Spleen (tissue), 11 donors: ENCODE measurements around the gene PTPRM. TPM values are rescaled to one million over a fixed set of nuclear protein-coding genes. Genes with fewer than 3 reads are reported as not detected.

Experiments
- DNase-seq: peaks from one replicate; pipeline ENCODE4 v3.0.0-alpha.2; 2020
- H3K27ac ChIP-seq, 8 donors: fragments of 200-600 bp; sonication (generic) in 7 of 8; 1 replicate in 4 of 8; 2 replicates in 4 of 8; pipeline versions ENCODE4 v1.5.0 to v1.8.0; 2016 to 2021; ENCODE audit warnings: inconsistent platforms in 4 of 8, mild to moderate bottlenecking in 4 of 8, moderate library complexity in 1 of 8
- H3K27me3 ChIP-seq, 7 donors: fragments of 200-600 bp; sonication (generic) in 6 of 7; replicated peaks in 1 of 7; 1 replicate in 4 of 7; 2 replicates in 3 of 7; pipeline versions ENCODE4 v1.5.0 to v1.8.0; 2016 to 2021; ENCODE audit warnings: inconsistent platforms in 3 of 7, mild to moderate bottlenecking in 1 of 7
- H3K36me3 ChIP-seq, 6 donors: fragments of 200-600 bp; sonication (generic) in 5 of 6; 1 replicate in 4 of 6; 2 replicates in 2 of 6; pipeline versions ENCODE4 v1.5.0 to v1.8.0; 2016 to 2021; ENCODE audit warnings: inconsistent platforms in 2 of 6
- H3K4me1 ChIP-seq, 6 donors: fragments of 200-600 bp; sonication (generic) in 5 of 6; 1 replicate in 3 of 6; 2 replicates in 3 of 6; pipeline versions ENCODE4 v1.5.0 to v1.8.0; 2016 to 2021; ENCODE audit warnings: inconsistent platforms in 3 of 6
- H3K4me3 ChIP-seq, 8 donors: fragments of 200-600 bp; sonication (generic) in 7 of 8; 1 replicate in 4 of 8; 2 replicates in 4 of 8; pipeline versions ENCODE4 v1.5.0 to v1.8.0; 2016 to 2021; ENCODE audit warnings: inconsistent platforms in 4 of 8, mild to moderate bottlenecking in 4 of 8, moderate library complexity in 2 of 8
- H3K9me3 ChIP-seq, 8 donors: fragments of 200-600 bp; sonication (generic) in 7 of 8; 1 replicate in 4 of 8; 2 replicates in 4 of 8; pipeline versions ENCODE4 v1.5.0 to v1.8.0; 2016 to 2021; ENCODE audit warnings: inconsistent platforms in 4 of 8
- CTCF ChIP-seq, 11 experiments: fragments of 200-600 bp in 7 of 11; fragments of 450-650 bp in 4 of 11; sonication (generic) in 4 of 11; IDR thresholded peaks in 8 of 11; conservative IDR thresholded peaks in 3 of 11; 1 replicate in 7 of 11; 2 replicates in 4 of 11; pipeline versions ENCODE4 v1.4.0 to v1.8.0; 2016 to 2021; ENCODE audit warnings: antibody characterized with exemption in 11 of 11, inconsistent platforms in 4 of 11, mild to moderate bottlenecking in 1 of 11
- POLR2A ChIP-seq, 3 donors: fragments of 450-650 bp; IDR thresholded peaks; one replicate each; pipeline ENCODE4 v1.5.1; 2017; ENCODE audit warnings: antibody characterized with exemption in 3 of 3, mild to moderate bottlenecking in 1 of 3
- POLR2AphosphoS5 ChIP-seq, 3 donors: sonication (generic); formaldehyde crosslinking; IDR thresholded peaks; one replicate each; pipeline ENCODE4 v1.5.1; 2017; ENCODE audit warnings: antibody characterized with exemption in 3 of 3
- WGBS, 5 donors: extraction: QIAGEN DNeasy Blood & Tissue Kit in 3 of 5; methylation state at CpG; one replicate each; pipeline versions ENCODE4 v1.1.5 to v1.1.7; 2013 to 2018; 5-methylcytosine and 5-hydroxymethylcytosine counted together
- intact Hi-C: fragments of 100-400 bp; cut with DNase I; formaldehyde crosslinking; loops from one replicate; pipeline ENCODE4 v1.15.0; 2023; ENCODE audit warnings: low total_unique reads
- polyA plus RNA-seq, 3 donors: library from polyadenylated mRNA; stranded (reverse); fragments of 200-250 nt; gene quantifications; one replicate each; pipeline ENCODE4 v1.2.1, GENCODE V29; 2013
- total RNA-seq, 7 donors: library from RNA; depleted of rRNA in 3 of 7; stranded (reverse); fragments of >200 nt in 3 of 7; fragmentation: NEBNext Ultra II Directional in 4 of 7; extraction: Animal tissue kit (Norgen Biotek cat#: 25700) in 4 of 7; gene quantifications; one replicate each; pipeline versions ENCODE4 v1.1.0 to v1.2.1, GENCODE V29; 2016 to 2021
- donor health status: healthy with polysubstance abuse.
- donor health status: DM: no; HTN: no; CAD: no; lungs with moderate emphysema.
- donor health status: DM: no; HTN: no; CAD: no.
- donor health status: Bipolar disorder and iron deficiency.
- donor health status: healthy.
- donor health status: DM: no; HTN: no; CAD: no.
- donor health status: DM: yes; HTN: yes; CAD: no.

Gene PTPRM
- total and polyA plus RNA-seq, 10 donors, result 23.5 to 97.8 (median 62.8) TPM

GRCh38 chr18:8011906-8012305 is 444.8 kb downstream of the PTPRM start:
- H3K9me3 ChIP-seq, result no peaks in the 10 kb centered on the region
- H3K4me3 ChIP-seq, result no peak overlapping the region
- intact Hi-C loops, result no loop called here
- DNase-seq, result no peak
- H3K36me3 ChIP-seq, result no peaks in the 10 kb centered on the region
- TF ChIP-seq POLR2AphosphoS5 (IDR thresholded peaks at IDR 0.05) (no peak), POLR2A (IDR thresholded peaks at IDR 0.05) (no peak), CTCF (IDR thresholded peaks at IDR 0.05 in 8 of 11, conservative IDR thresholded peaks at IDR 0.05 in 3 of 11) (no peak)
- H3K27ac ChIP-seq, result no peak overlapping the region
- WGBS, 5 donors, result 63 to 90% (median 76%) methylated on average over 4 of the region's 4 CpGs
- no peaks in the 10 kb centered on the region for H3K4me1 ChIP-seq
- H3K27me3 ChIP-seq, result no peaks in the 10 kb centered on the region

GRCh38 chr18:8018701-8019331 is 451.7 kb downstream of the PTPRM start:
- intact Hi-C loops, result no loop called here
- H3K4me1 ChIP-seq, result no peaks in the 10 kb centered on the region
- no peak overlapping the region for H3K4me3 ChIP-seq
- H3K36me3 ChIP-seq, result no peaks in the 10 kb centered on the region
- no peak overlapping the region for H3K27ac ChIP-seq
- DNase-seq, result no peak
- H3K27me3 ChIP-seq, result no peaks in the 10 kb centered on the region
- no peaks in the 10 kb centered on the region for H3K9me3 ChIP-seq
- TF ChIP-seq POLR2A (IDR thresholded peaks at IDR 0.05), result no peak
- 86 to 93% (median 92%) methylated on average over 6 of the region's 6 CpGs for WGBS, 5 donors

GRCh38 chr18:8019600-8019999 is 452.5 kb downstream of the PTPRM start:
- TF ChIP-seq POLR2AphosphoS5 (IDR thresholded peaks at IDR 0.05), result no peak
- no peak for TF ChIP-seq CTCF (IDR thresholded peaks at IDR 0.05 in 8 of 11, conservative IDR thresholded peaks at IDR 0.05 in 3 of 11)
- no peak for TF ChIP-seq POLR2A (IDR thresholded peaks at IDR 0.05)
- intact Hi-C loops, result no loop called here
- Histone ChIP-seq H3K4me3 (no peak overlapping the region), H3K4me1 (no peaks in the 10 kb centered on the region), H3K9me3 (no peaks in the 10 kb centered on the region), H3K27ac (no peak overlapping the region), H3K36me3 (no peaks in the 10 kb centered on the region), H3K27me3 (no peaks in the 10 kb centered on the region)
- 93 to 98% (median 96%) methylated on average over 1 of the region's 1 CpG for WGBS, 5 donors
- DNase-seq, result no peak

- H3K4me1 ChIP-seq, result no peaks in the 10 kb centered on the region
- no peak for DNase-seq
- intact Hi-C loops, result no loop called here
- no peaks in the 10 kb centered on the region for H3K36me3 ChIP-seq
- no peaks in the 10 kb centered on the region for H3K27me3 ChIP-seq
- TF ChIP-seq POLR2A (IDR thresholded peaks at IDR 0.05), result no peak
- no peak for TF ChIP-seq CTCF (IDR thresholded peaks at IDR 0.05 in 8 of 11, conservative IDR thresholded peaks at IDR 0.05 in 3 of 11)
- no peak for TF ChIP-seq POLR2AphosphoS5 (IDR thresholded peaks at IDR 0.05)
- WGBS, 5 donors, result 75 to 87% (median 83%) methylated on average over 7 of the region's 7 CpGs
- H3K27ac ChIP-seq, result no peak overlapping the region
- H3K9me3 ChIP-seq, result no peaks in the 10 kb centered on the region
- no peak overlapping the region for H3K4me3 ChIP-seq
These were observed 453.2 kb downstream of the PTPRM start for GRCh38 chr18:8020132-8020846.
